Left lung (tissue), 10 donors: Measurements from ENCODE around the gene ANXA4. TPM values are rescaled to one million over a fixed set of nuclear protein-coding genes. Genes with fewer than 3 reads are reported as not detected.
"Not testable (repeated sequence)": the region's sequence is repeated elsewhere in the genome, so short reads cannot be mapped to it uniquely, and the experiment has no call there.

Source experiments
- ATAC-seq: fragments of 200-7000 bp; cut with Tn5 transposase; one replicate; pipeline ENCODE4 v1.9.1; 2020; ENCODE audit warnings: moderate library complexity
- DNase-seq, 4 donors: peaks; one replicate each; pipeline ENCODE4 v3.0.0-alpha.2; 2013 to 2020
- H3K27ac ChIP-seq, 2 donors: fragments of 200-600 bp; sonication (generic) in 1 of 2; one replicate each; pipeline versions ENCODE4 v1.5.0 to v1.8.0; 2020 to 2021
- H3K27me3 ChIP-seq, 2 donors: fragments of 200-600 bp; sonication (generic) in 1 of 2; one replicate each; pipeline versions ENCODE4 v1.5.0 to v1.8.0; 2020 to 2021
- H3K36me3 ChIP-seq, 2 donors: fragments of 200-600 bp; sonication (generic) in 1 of 2; one replicate each; pipeline versions ENCODE4 v1.5.0 to v1.8.0; 2020 to 2021
- H3K4me1 ChIP-seq, 2 donors: fragments of 200-600 bp; one replicate each; pipeline ENCODE4 v1.8.0; 2021
- H3K4me3 ChIP-seq, 2 donors: fragments of 200-600 bp; sonication (generic) in 1 of 2; one replicate each; pipeline versions ENCODE4 v1.5.0 to v1.8.0; 2020 to 2021; ENCODE audit warnings: mild to moderate bottlenecking in 1 of 2
- H3K9me3 ChIP-seq, 2 donors: fragments of 200-600 bp; sonication (generic) in 1 of 2; one replicate each; pipeline versions ENCODE4 v1.5.0 to v1.8.0; 2020 to 2021
- intact Hi-C, 2 donors: fragments of 100-400 bp; cut with DNase I; formaldehyde crosslinking; loops; one replicate each; pipeline versions ENCODE4 v1.11.2 to v1.14.2; 2022
- polyA plus RNA-seq, 6 donors: library from polyadenylated mRNA; unstranded; fragments of 120-200 nt; gene quantifications; one replicate each; pipeline ENCODE4 v1.2.1, GENCODE V29; 2013; ENCODE audit not compliant: insufficient read length in 6 of 6
- total RNA-seq, 2 donors: library from RNA; stranded (reverse); fragmentation: NEBNext Ultra II Directional; extraction: Animal tissue kit (Norgen Biotek cat#: 25700); gene quantifications; one replicate each; pipeline ENCODE4 v1.2.1, GENCODE V29; 2021
- TF ChIP-seq, protein P1 (sequence below), 2 donors: fragments of 200-600 bp; sonication (generic) in 1 of 2; IDR thresholded peaks; one replicate each; pipeline versions ENCODE4 v1.5.0 to v1.8.0; 2021; ENCODE audit warnings: antibody characterized with exemption in 2 of 2
- donor health status: DM: no; HTN: yes; CAD: no.
- donor health status: DM: no; HTN: no; CAD: no.

Gene ANXA4
- total and polyA plus RNA-seq, 8 donors, result 74.9 to 217 (median 85.7) TPM

- Histone ChIP-seq H3K9me3 (no peaks in the 10 kb centered on the region), H3K27me3 (no peaks in the 10 kb centered on the region), H3K4me3 (no peak overlapping the region), H3K27ac (no peak overlapping the region), H3K36me3 (no peaks in the 10 kb centered on the region), H3K4me1 (peaks cover 2 to 8% of the 10 kb centered on the region in 2 donors)
- ATAC-seq (no peak), DNase-seq (no peak)
- TF ChIP-seq, protein P1, sequence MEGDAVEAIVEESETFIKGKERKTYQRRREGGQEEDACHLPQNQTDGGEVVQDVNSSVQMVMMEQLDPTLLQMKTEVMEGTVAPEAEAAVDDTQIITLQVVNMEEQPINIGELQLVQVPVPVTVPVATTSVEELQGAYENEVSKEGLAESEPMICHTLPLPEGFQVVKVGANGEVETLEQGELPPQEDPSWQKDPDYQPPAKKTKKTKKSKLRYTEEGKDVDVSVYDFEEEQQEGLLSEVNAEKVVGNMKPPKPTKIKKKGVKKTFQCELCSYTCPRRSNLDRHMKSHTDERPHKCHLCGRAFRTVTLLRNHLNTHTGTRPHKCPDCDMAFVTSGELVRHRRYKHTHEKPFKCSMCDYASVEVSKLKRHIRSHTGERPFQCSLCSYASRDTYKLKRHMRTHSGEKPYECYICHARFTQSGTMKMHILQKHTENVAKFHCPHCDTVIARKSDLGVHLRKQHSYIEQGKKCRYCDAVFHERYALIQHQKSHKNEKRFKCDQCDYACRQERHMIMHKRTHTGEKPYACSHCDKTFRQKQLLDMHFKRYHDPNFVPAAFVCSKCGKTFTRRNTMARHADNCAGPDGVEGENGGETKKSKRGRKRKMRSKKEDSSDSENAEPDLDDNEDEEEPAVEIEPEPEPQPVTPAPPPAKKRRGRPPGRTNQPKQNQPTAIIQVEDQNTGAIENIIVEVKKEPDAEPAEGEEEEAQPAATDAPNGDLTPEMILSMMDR (IDR thresholded peaks at IDR 0.05), result no peak
- intact Hi-C loops, result loop anchor here in 1 of 2 donors (10.0 kb wide), 1 partner anchor 79 kb away; no protein-coding TSS in a partner anchor
Observed at GRCh38 chr2:69735686-69736085, 6.2 kb upstream of the ANXA4 start.

DNA sequence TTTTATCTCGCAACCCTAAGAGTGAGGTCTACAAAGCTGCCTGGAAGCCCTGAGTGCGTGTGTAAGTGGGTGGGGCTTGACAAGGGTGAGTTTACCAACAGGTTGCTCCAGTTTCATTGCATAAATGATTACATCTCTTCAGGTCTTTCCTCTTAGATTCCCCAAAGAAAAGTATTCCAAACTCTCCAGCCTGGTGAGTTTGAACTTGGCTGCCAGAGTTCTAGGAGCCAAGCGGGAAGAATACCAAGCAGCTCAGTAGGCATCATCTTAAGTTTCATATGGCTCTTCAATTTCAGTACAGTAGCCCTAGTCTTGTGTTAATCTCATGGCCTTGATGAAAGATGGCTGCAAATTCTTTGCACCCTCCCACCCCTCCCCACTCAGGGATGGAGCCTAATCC, 3.8 kb upstream of the ANXA4 start:
- DNase-seq, H3K9me3 ChIP-seq, H3K36me3 ChIP-seq, H3K27ac ChIP-seq, H3K4me3 ChIP-seq, H3K27me3 ChIP-seq: not testable (repeated sequence)
- peak; percentile 9 for ATAC-seq
- intact Hi-C loops, result loop anchor here in 1 of 2 donors (10.0 kb wide), 1 partner anchor 77 kb away; no protein-coding TSS in a partner anchor
- H3K4me1 ChIP-seq, result peaks cover 4 to 24% of the 10 kb centered on the region in 2 donors

DNA sequence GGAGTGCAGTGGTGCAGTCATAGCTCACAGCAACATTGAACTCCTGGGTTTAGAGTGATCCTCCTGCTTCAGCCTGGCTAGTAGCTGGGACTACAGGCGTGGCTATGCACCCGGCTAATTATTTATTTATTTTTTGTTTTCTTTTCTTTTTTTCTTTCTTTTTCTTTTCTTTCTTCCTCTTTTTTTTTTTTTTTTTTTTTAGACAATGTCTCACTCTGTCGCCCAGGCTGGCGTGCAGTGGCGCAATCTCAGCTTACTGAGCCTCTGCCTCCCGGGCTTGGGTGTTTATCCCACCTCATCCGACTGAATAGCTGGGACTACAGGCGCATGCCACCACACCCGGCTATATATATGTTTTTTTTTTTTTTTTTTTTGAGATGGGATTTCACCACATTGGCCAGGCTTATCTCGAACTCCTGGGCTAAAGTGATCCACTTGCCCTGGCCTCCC, 1.4 kb upstream of the ANXA4 start:
- intact Hi-C loops, result no loop called here
- DNase-seq (peak in 1 of 4 donors; percentile 81), ATAC-seq (no peak)
- Histone ChIP-seq H3K4me3 (peak overlapping the region; percentile 68 to 82), H3K27me3 (no peaks in the 10 kb centered on the region), H3K4me1 (peaks cover 4 to 48% of the 10 kb centered on the region in 2 donors), H3K9me3 (no peaks in the 10 kb centered on the region), H3K27ac (peak overlapping the region; percentile 94 to 97), H3K36me3 (no peaks in the 10 kb centered on the region)
- TF ChIP-seq, protein P1 (IDR thresholded peaks at IDR 0.05), result no peak

GRCh38 chr2:69741229-69741574, 732 bp upstream of the ANXA4 start:
- H3K4me3 ChIP-seq, result peak overlapping the region; percentile 68 to 82
- no peaks in the 10 kb centered on the region for H3K27me3 ChIP-seq
- peak in 3 of 4 donors; percentile 60 to 85 (median 65) for DNase-seq
- no peaks in the 10 kb centered on the region for H3K9me3 ChIP-seq
- H3K36me3 ChIP-seq, result no peaks in the 10 kb centered on the region
- peaks cover 4 to 54% of the 10 kb centered on the region in 2 donors for H3K4me1 ChIP-seq
- intact Hi-C loops, result no loop called here
- ATAC-seq, result peak; percentile 50
- TF ChIP-seq, protein P1 (IDR thresholded peaks at IDR 0.05), result no peak
- peak overlapping the region; percentile 94 to 97 for H3K27ac ChIP-seq

DNA sequence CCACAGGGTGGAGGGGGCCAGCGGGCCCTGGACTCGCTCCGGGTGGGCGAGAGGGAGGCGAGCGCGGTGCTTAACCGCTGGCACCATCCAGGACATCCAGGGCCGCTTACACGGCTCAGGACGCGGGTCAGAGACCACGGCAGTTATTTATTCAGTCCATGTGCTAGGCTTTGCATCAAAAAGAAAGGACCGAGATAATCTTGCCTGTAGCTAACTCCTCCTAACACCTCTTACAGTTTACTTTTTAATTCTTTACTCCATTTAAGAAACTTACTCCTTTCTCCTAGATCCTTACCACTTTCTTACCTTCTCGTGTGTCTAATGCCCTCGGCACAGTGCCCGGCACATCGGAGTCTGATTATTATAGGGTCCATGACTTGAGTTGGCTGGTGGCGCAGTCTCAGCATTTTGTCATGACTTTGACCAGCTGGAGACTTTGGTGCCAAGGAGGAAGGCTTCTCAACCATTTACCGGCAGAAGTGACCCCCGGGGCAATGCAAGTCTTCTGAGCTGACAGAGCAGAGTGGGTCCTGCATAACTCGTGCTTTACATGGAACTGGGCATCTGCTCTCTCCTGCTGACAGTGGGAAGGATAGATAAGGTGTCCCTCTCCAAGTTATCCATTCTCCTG, 503 bp downstream of the ANXA4 start:
- Histone ChIP-seq H3K36me3 (no peaks in the 10 kb centered on the region), H3K4me1 (peaks cover 4 to 66% of the 10 kb centered on the region in 2 donors), H3K27ac (peak overlapping the region; percentile 94 to 97), H3K4me3 (peak overlapping the region; percentile 68 to 82), H3K27me3 (no peaks in the 10 kb centered on the region), H3K9me3 (no peaks in the 10 kb centered on the region)
- intact Hi-C loops, result no loop called here
- TF ChIP-seq, protein P1 (IDR thresholded peaks at IDR 0.05), result no peak
- ATAC-seq (peak; percentile 25), DNase-seq (no peak)
